ENCODE results near the gene ZNF473.
"Not testable (repeated sequence)": the region's sequence is repeated elsewhere in the genome, so short reads cannot be mapped to it uniquely, and the experiment has no call there.

DNA sequence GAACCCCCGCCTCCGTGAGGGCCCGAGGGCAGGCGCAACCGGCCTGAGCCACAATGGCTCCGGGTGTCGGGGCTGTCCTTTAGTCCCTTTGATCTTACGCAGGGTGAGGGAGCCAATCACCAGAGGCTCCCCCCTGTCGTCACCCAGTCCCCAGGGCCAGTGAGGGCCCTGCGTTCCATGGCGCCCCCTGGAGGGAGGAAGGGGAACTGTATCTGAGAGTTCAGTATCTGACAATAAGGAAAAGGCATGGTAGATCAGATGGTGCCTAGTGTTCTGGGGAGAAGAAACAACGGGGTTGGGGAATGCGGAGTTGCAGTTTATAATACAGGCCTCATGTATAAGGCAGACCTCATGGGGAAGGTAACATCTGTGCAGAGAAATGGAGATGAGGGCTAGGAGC lies 72.1 kb downstream of the ZNF473 start:
- TF ChIP-seq, protein P1, sequence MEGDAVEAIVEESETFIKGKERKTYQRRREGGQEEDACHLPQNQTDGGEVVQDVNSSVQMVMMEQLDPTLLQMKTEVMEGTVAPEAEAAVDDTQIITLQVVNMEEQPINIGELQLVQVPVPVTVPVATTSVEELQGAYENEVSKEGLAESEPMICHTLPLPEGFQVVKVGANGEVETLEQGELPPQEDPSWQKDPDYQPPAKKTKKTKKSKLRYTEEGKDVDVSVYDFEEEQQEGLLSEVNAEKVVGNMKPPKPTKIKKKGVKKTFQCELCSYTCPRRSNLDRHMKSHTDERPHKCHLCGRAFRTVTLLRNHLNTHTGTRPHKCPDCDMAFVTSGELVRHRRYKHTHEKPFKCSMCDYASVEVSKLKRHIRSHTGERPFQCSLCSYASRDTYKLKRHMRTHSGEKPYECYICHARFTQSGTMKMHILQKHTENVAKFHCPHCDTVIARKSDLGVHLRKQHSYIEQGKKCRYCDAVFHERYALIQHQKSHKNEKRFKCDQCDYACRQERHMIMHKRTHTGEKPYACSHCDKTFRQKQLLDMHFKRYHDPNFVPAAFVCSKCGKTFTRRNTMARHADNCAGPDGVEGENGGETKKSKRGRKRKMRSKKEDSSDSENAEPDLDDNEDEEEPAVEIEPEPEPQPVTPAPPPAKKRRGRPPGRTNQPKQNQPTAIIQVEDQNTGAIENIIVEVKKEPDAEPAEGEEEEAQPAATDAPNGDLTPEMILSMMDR (IDR thresholded peaks at IDR 0.05) = not testable (repeated sequence)
- not testable (repeated sequence) for TF ChIP-seq EZH2 (IDR thresholded peaks at IDR 0.05; ENCODE audit: borderline replicate concordance, insufficient read depth, low read depth, low read length, poor library complexity, severe bottlenecking)

Measured in B cell (primary cell).